Mammary epithelial cell (primary cell): Measurements from ENCODE around the gene MUC5B.

ENCODE experiments used
- EZH2 ChIP-seq: IDR thresholded peaks from 2 replicates; pipeline ENCODE4 v1.6.1; 2012; ENCODE audit warnings: low read length, inconsistent platforms, borderline replicate concordance
- TF ChIP-seq, protein P1 (sequence below), 2 donors: IDR thresholded peaks in 1 of 2; conservative IDR thresholded peaks in 1 of 2; 2 replicates each; pipeline ENCODE4 v1.5.1; 2011 to 2012; ENCODE audit warnings: inconsistent platforms in 2 of 2, low read length in 2 of 2, mild to moderate bottlenecking in 2 of 2, control low read depth in 1 of 2, low read depth in 1 of 2; ENCODE audit not compliant: insufficient read depth in 1 of 2; ENCODE audit errors: extremely low read depth in 1 of 2

DNA sequence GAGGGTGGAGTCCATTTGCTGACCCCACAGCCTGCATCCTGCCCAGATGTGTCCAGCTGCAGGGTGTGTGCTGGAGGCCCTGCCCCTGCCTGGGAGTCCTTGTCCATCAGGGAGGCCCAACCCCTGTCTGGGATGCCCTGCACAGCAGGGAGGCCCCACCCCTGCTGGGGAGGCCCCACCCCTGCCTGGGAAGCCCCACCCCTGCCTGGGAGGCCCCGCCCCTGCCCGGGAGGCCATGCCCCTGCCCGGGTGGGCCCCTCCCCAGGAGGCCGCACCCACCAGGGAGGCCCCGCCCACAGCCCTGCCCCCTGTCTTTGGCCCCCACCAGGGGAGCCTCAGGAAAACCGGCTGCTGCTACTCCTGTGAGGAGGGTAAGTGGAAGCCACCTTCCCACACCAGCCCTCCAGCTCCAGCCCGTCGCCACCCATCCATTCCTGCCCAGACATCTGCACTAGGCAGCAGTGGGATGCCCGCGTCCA is 37.2 kb downstream of the MUC5B start:
- no peak for TF ChIP-seq EZH2
- TF ChIP-seq, protein P1, sequence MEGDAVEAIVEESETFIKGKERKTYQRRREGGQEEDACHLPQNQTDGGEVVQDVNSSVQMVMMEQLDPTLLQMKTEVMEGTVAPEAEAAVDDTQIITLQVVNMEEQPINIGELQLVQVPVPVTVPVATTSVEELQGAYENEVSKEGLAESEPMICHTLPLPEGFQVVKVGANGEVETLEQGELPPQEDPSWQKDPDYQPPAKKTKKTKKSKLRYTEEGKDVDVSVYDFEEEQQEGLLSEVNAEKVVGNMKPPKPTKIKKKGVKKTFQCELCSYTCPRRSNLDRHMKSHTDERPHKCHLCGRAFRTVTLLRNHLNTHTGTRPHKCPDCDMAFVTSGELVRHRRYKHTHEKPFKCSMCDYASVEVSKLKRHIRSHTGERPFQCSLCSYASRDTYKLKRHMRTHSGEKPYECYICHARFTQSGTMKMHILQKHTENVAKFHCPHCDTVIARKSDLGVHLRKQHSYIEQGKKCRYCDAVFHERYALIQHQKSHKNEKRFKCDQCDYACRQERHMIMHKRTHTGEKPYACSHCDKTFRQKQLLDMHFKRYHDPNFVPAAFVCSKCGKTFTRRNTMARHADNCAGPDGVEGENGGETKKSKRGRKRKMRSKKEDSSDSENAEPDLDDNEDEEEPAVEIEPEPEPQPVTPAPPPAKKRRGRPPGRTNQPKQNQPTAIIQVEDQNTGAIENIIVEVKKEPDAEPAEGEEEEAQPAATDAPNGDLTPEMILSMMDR (conservative IDR thresholded peaks at IDR 0.05 in 1 of 2, IDR thresholded peaks at IDR 0.05 in 1 of 2; ENCODE audit: extremely low read depth in 1 of 2, insufficient read depth in 1 of 2, low read depth in 1 of 2, low read length in 2 of 2) = no peak
